Activated CD4-positive, alpha-beta memory T cell treated with anti-CD3 and anti-CD28 coated beads for 36 hours (primary cell): ENCODE results near the gene SERPINA5. TPM values are rescaled to one million over a fixed set of nuclear protein-coding genes. Genes with fewer than 3 reads are reported as not detected.

Experiments
- CTCF ChIA-PET: fragments of 350-600 bp; sonication (Branson Sonifier 250); formaldehyde crosslinking; loops from one replicate; lab custom pipeline; 2021; ENCODE audit warnings: antibody characterized with exemption, inconsistent platforms; lab: Charles Lee
- POLR2A ChIA-PET: fragments of 350-600 bp; sonication (Branson Sonifier 250); formaldehyde crosslinking; loops from one replicate; lab custom pipeline; 2021; ENCODE audit warnings: antibody characterized with exemption; lab: Charles Lee
- DNase-seq: peaks from one replicate; pipeline ENCODE4 v3.0.0-alpha.2; 2020
- H3K27ac Mint-ChIP-seq: one replicate; pipeline ENCODE4 v1.8.0; 2021; ENCODE audit warnings: mixed read lengths
- H3K27me3 Mint-ChIP-seq: one replicate; pipeline ENCODE4 v1.8.0; 2021; ENCODE audit warnings: mixed read lengths
- H3K36me3 Mint-ChIP-seq: one replicate; pipeline ENCODE4 v1.8.0; 2021; ENCODE audit warnings: mixed read lengths
- H3K4me1 Mint-ChIP-seq: one replicate; pipeline ENCODE4 v1.8.0; 2021; ENCODE audit warnings: low read depth, mixed read lengths
- H3K4me3 Mint-ChIP-seq: one replicate; pipeline ENCODE4 v1.8.0; 2021; ENCODE audit warnings: mild to moderate bottlenecking, mixed read lengths
- H3K9me3 Mint-ChIP-seq: one replicate; pipeline ENCODE4 v1.8.0; 2021; ENCODE audit warnings: mixed read lengths
- intact Hi-C: fragments of 100-400 bp; cut with micrococcal nuclease; formaldehyde crosslinking; loops from one replicate; pipeline ENCODE4 v1.15.1; 2023
- total RNA-seq, 2 experiments: library from RNA; stranded (reverse); gene quantifications; one replicate each; pipeline ENCODE4 v1.2.3, GENCODE V29; 2021

Gene SERPINA5
- total RNA-seq, 2 experiments from 2014 or later = not detected

- H3K27me3 Mint-ChIP-seq = no peaks in the 10 kb centered on the region
- no peak overlapping the region for H3K27ac Mint-ChIP-seq
- no peaks in the 10 kb centered on the region for H3K4me1 Mint-ChIP-seq
- H3K9me3 Mint-ChIP-seq = no peaks in the 10 kb centered on the region
- intact Hi-C loops = no loop called here
- no peak for DNase-seq
- no peak overlapping the region for H3K4me3 Mint-ChIP-seq
- H3K36me3 Mint-ChIP-seq = no peaks in the 10 kb centered on the region
- CTCF ChIA-PET = no interaction called here
- POLR2A ChIA-PET = no interaction called here
These were observed 2.3 kb downstream of the SERPINA5 start for GRCh38 chr14:94583557-94583956.

GRCh38 chr14:94584591-94585280 lies 3.5 kb downstream of the SERPINA5 start:
- POLR2A ChIA-PET = no interaction called here
- H3K27ac Mint-ChIP-seq = no peak overlapping the region
- no peak overlapping the region for H3K4me3 Mint-ChIP-seq
- no peaks in the 10 kb centered on the region for H3K4me1 Mint-ChIP-seq
- intact Hi-C loops = no loop called here
- H3K27me3 Mint-ChIP-seq = no peaks in the 10 kb centered on the region
- no peak for DNase-seq
- CTCF ChIA-PET = no interaction called here
- no peaks in the 10 kb centered on the region for H3K36me3 Mint-ChIP-seq
- no peaks in the 10 kb centered on the region for H3K9me3 Mint-ChIP-seq

GRCh38 chr14:94586635-94587034 lies 5.4 kb downstream of the SERPINA5 start:
- ChIA-PET CTCF (no interaction called here), POLR2A (no interaction called here)
- intact Hi-C loops = no loop called here
- no peaks in the 10 kb centered on the region for H3K27me3 Mint-ChIP-seq
- no peaks in the 10 kb centered on the region for H3K9me3 Mint-ChIP-seq
- no peak overlapping the region for H3K27ac Mint-ChIP-seq
- no peaks in the 10 kb centered on the region for H3K36me3 Mint-ChIP-seq
- H3K4me1 Mint-ChIP-seq = no peaks in the 10 kb centered on the region
- DNase-seq = no peak
- H3K4me3 Mint-ChIP-seq = no peak overlapping the region

GRCh38 chr14:94588311-94588710 lies 7.1 kb downstream of the SERPINA5 start:
- H3K4me3 Mint-ChIP-seq = no peak overlapping the region
- no peak for DNase-seq
- H3K27me3 Mint-ChIP-seq = no peaks in the 10 kb centered on the region
- no peak overlapping the region for H3K27ac Mint-ChIP-seq
- no peaks in the 10 kb centered on the region for H3K4me1 Mint-ChIP-seq
- H3K36me3 Mint-ChIP-seq = no peaks in the 10 kb centered on the region
- POLR2A ChIA-PET = no interaction called here
- intact Hi-C loops = no loop called here
- H3K9me3 Mint-ChIP-seq = no peaks in the 10 kb centered on the region
- CTCF ChIA-PET = no interaction called here

GRCh38 chr14:94591073-94591472 lies 9.8 kb downstream of the SERPINA5 start:
- ChIA-PET POLR2A (no interaction called here), CTCF (no interaction called here)
- no peak overlapping the region for H3K4me3 Mint-ChIP-seq
- no peak overlapping the region for H3K27ac Mint-ChIP-seq
- intact Hi-C loops = no loop called here
- H3K9me3 Mint-ChIP-seq = no peaks in the 10 kb centered on the region
- no peaks in the 10 kb centered on the region for H3K36me3 Mint-ChIP-seq
- H3K27me3 Mint-ChIP-seq = no peaks in the 10 kb centered on the region
- DNase-seq = no peak
- no peaks in the 10 kb centered on the region for H3K4me1 Mint-ChIP-seq

- no peaks in the 10 kb centered on the region for H3K27me3 Mint-ChIP-seq
- H3K36me3 Mint-ChIP-seq = no peaks in the 10 kb centered on the region
- no peaks in the 10 kb centered on the region for H3K4me1 Mint-ChIP-seq
- H3K9me3 Mint-ChIP-seq = no peaks in the 10 kb centered on the region
- ChIA-PET POLR2A (no interaction called here), CTCF (no interaction called here)
- H3K27ac Mint-ChIP-seq = no peak overlapping the region
- no peak overlapping the region for H3K4me3 Mint-ChIP-seq
- DNase-seq = no peak
- intact Hi-C loops = no loop called here
These were observed 10.6 kb downstream of the SERPINA5 start for GRCh38 chr14:94591871-94592270.

- no peak overlapping the region for H3K4me3 Mint-ChIP-seq
- no peak overlapping the region for H3K27ac Mint-ChIP-seq
- H3K27me3 Mint-ChIP-seq = no peaks in the 10 kb centered on the region
- intact Hi-C loops = no loop called here
- no peak for DNase-seq
- no peaks in the 10 kb centered on the region for H3K9me3 Mint-ChIP-seq
- ChIA-PET CTCF (no interaction called here), POLR2A (no interaction called here)
- no peaks in the 10 kb centered on the region for H3K4me1 Mint-ChIP-seq
- H3K36me3 Mint-ChIP-seq = no peaks in the 10 kb centered on the region
These were observed 11.2 kb downstream of the SERPINA5 start for GRCh38 chr14:94592457-94592856.

GRCh38 chr14:94593376-94593748 lies 12.1 kb downstream of the SERPINA5 start:
- H3K36me3 Mint-ChIP-seq = no peaks in the 10 kb centered on the region
- intact Hi-C loops = no loop called here
- H3K9me3 Mint-ChIP-seq = no peaks in the 10 kb centered on the region
- no peaks in the 10 kb centered on the region for H3K4me1 Mint-ChIP-seq
- H3K27me3 Mint-ChIP-seq = no peaks in the 10 kb centered on the region
- DNase-seq = no peak
- CTCF ChIA-PET = no interaction called here
- no peak overlapping the region for H3K27ac Mint-ChIP-seq
- H3K4me3 Mint-ChIP-seq = no peak overlapping the region
- POLR2A ChIA-PET = no interaction called here

GRCh38 chr14:94593749-94594431 lies 12.7 kb downstream of the SERPINA5 start:
- POLR2A ChIA-PET = no interaction called here
- intact Hi-C loops = no loop called here
- H3K27ac Mint-ChIP-seq = no peak overlapping the region
- H3K4me1 Mint-ChIP-seq = no peaks in the 10 kb centered on the region
- CTCF ChIA-PET = no interaction called here
- no peaks in the 10 kb centered on the region for H3K36me3 Mint-ChIP-seq
- H3K4me3 Mint-ChIP-seq = no peak overlapping the region
- H3K9me3 Mint-ChIP-seq = no peaks in the 10 kb centered on the region
- DNase-seq = no peak
- H3K27me3 Mint-ChIP-seq = no peaks in the 10 kb centered on the region

GRCh38 chr14:94594441-94594840 lies 13.2 kb downstream of the SERPINA5 start:
- H3K27me3 Mint-ChIP-seq = no peaks in the 10 kb centered on the region
- ChIA-PET POLR2A (no interaction called here), CTCF (no interaction called here)
- no peak overlapping the region for H3K4me3 Mint-ChIP-seq
- no peaks in the 10 kb centered on the region for H3K4me1 Mint-ChIP-seq
- no peaks in the 10 kb centered on the region for H3K9me3 Mint-ChIP-seq
- no peak overlapping the region for H3K27ac Mint-ChIP-seq
- DNase-seq = no peak
- H3K36me3 Mint-ChIP-seq = no peaks in the 10 kb centered on the region
- intact Hi-C loops = no loop called here

- no peaks in the 10 kb centered on the region for H3K27me3 Mint-ChIP-seq
- ChIA-PET POLR2A (no interaction called here), CTCF (no interaction called here)
- no peak overlapping the region for H3K4me3 Mint-ChIP-seq
- no peaks in the 10 kb centered on the region for H3K36me3 Mint-ChIP-seq
- intact Hi-C loops = no loop called here
- H3K9me3 Mint-ChIP-seq = no peaks in the 10 kb centered on the region
- no peak for DNase-seq
- no peaks in the 10 kb centered on the region for H3K4me1 Mint-ChIP-seq
- H3K27ac Mint-ChIP-seq = no peak overlapping the region
These were observed 14.7 kb downstream of the SERPINA5 start for GRCh38 chr14:94595912-94596311.

- DNase-seq = no peak
- intact Hi-C loops = no loop called here
- ChIA-PET POLR2A (no interaction called here), CTCF (no interaction called here)
- H3K27me3 Mint-ChIP-seq = no peaks in the 10 kb centered on the region
- no peaks in the 10 kb centered on the region for H3K36me3 Mint-ChIP-seq
- no peak overlapping the region for H3K27ac Mint-ChIP-seq
- H3K4me3 Mint-ChIP-seq = no peak overlapping the region
- no peaks in the 10 kb centered on the region for H3K9me3 Mint-ChIP-seq
- H3K4me1 Mint-ChIP-seq = no peaks in the 10 kb centered on the region
These were observed 15.1 kb downstream of the SERPINA5 start for GRCh38 chr14:94596361-94596760.

GRCh38 chr14:94597788-94598187 lies 16.6 kb downstream of the SERPINA5 start:
- CTCF ChIA-PET = no interaction called here
- H3K36me3 Mint-ChIP-seq = no peaks in the 10 kb centered on the region
- DNase-seq = no peak
- H3K27ac Mint-ChIP-seq = no peak overlapping the region
- H3K27me3 Mint-ChIP-seq = no peaks in the 10 kb centered on the region
- no peaks in the 10 kb centered on the region for H3K4me1 Mint-ChIP-seq
- POLR2A ChIA-PET = no interaction called here
- H3K4me3 Mint-ChIP-seq = no peak overlapping the region
- H3K9me3 Mint-ChIP-seq = no peaks in the 10 kb centered on the region
- intact Hi-C loops = no loop called here
